Tibial artery (tissue), 4 donors: ENCODE data around the gene OR52I1.

ENCODE experiments used
- DNase-seq, 2 donors: peaks; one replicate each; pipeline ENCODE4 v3.0.0-alpha.2; 2019
- H3K27ac ChIP-seq, 2 donors: fragments of 200-600 bp; sonication (generic) in 1 of 2; 1 replicate in 1 of 2; 2 replicates in 1 of 2; pipeline ENCODE4 v1.5.1; 2018 to 2019; ENCODE audit warnings: mild to moderate bottlenecking in 1 of 2
- H3K27me3 ChIP-seq, 2 donors: fragments of 200-600 bp; sonication (generic) in 1 of 2; one replicate each; pipeline versions ENCODE4 v1.5.1 to v1.6.0; 2016 to 2019
- H3K36me3 ChIP-seq, 3 donors: fragments of 200-600 bp; sonication (generic) in 2 of 3; one replicate each; pipeline ENCODE4 v1.5.1; 2016 to 2019; ENCODE audit warnings: mild to moderate bottlenecking in 2 of 3
- H3K4me1 ChIP-seq, 4 donors: fragments of 200-600 bp; sonication (generic) in 2 of 4; 1 replicate in 3 of 4; 2 replicates in 1 of 4; pipeline ENCODE4 v1.5.1; 2016 to 2019
- H3K4me3 ChIP-seq, 2 donors: fragments of 200-600 bp; sonication (generic) in 1 of 2; 1 replicate in 1 of 2; 2 replicates in 1 of 2; pipeline ENCODE4 v1.5.1; 2018 to 2019; ENCODE audit warnings: mild to moderate bottlenecking in 2 of 2
- H3K9me3 ChIP-seq, 3 donors: fragments of 200-600 bp; sonication (generic) in 1 of 3; one replicate each; pipeline ENCODE4 v1.5.1; 2016 to 2019
- CTCF ChIP-seq, 2 experiments: fragments of 200-600 bp in 1 of 2; fragments of 450-650 bp in 1 of 2; IDR thresholded peaks; one replicate each; pipeline ENCODE4 v1.5.1; 2017 to 2019; ENCODE audit warnings: antibody characterized with exemption in 2 of 2, mild to moderate bottlenecking in 1 of 2, moderate library complexity in 1 of 2
- intact Hi-C: fragments of 100-400 bp; cut with DNase I; formaldehyde crosslinking; loops from one replicate; pipeline ENCODE4 v1.15.0; 2023; ENCODE audit warnings: low total_unique reads

The OR52I1 gene

GRCh38 chr11:4636962-4637661 lies 43.3 kb downstream of the OR52I1 start, which contains the start of gene OR51D1:
TSS of gene OR51D1 (plus strand) at chr11:4637477. CDS start at chr11:4639791, 2,314 bp downstream.
- Histone ChIP-seq H3K9me3 (no peaks in the 10 kb centered on the region), H3K4me1 (peaks cover 0 to 12% (median 5%) of the 10 kb centered on the region in 4 donors), H3K27me3 (no peaks in the 10 kb centered on the region), H3K36me3 (no peaks in the 10 kb centered on the region), H3K4me3 (peak within 1 kb of the TSS; percentile 40 to 52), H3K27ac (peak within 1 kb of the TSS; percentile 14 to 43)
- intact Hi-C loops, result loop anchor here (5.0 kb wide), 1 partner anchor 190 kb away; no protein-coding TSS in a partner anchor
- DNase-seq, result peak; percentile 66 to 79
- peak; percentile 87 to 92 for TF ChIP-seq CTCF (IDR thresholded peaks at IDR 0.05)

GRCh38 chr11:4637662-4638047 lies 43.8 kb downstream of the OR52I1 start:
- intact Hi-C loops, result loop anchor here (5.0 kb wide), 1 partner anchor 190 kb away; no protein-coding TSS in a partner anchor
- Histone ChIP-seq H3K36me3 (no peaks in the 10 kb centered on the region), H3K4me1 (peaks cover 0 to 17% (median 5%) of the 10 kb centered on the region in 4 donors), H3K27ac (peak overlapping the region in 1 of 2 donors; percentile 14), H3K4me3 (peak overlapping the region; percentile 40 to 52), H3K27me3 (no peaks in the 10 kb centered on the region), H3K9me3 (no peaks in the 10 kb centered on the region)
- DNase-seq, result no peak
- TF ChIP-seq CTCF (IDR thresholded peaks at IDR 0.05), result no peak

GRCh38 chr11:4639931-4640330 lies 46.1 kb downstream of the OR52I1 start:
- no peak for TF ChIP-seq CTCF (IDR thresholded peaks at IDR 0.05)
- no peak for DNase-seq
- H3K4me1 ChIP-seq, result peaks cover 0 to 31% (median 9%) of the 10 kb centered on the region in 4 donors
- intact Hi-C loops, result loop anchor here (5.0 kb wide), 1 partner anchor 187 kb away; no protein-coding TSS in a partner anchor
- no peaks in the 10 kb centered on the region for H3K27me3 ChIP-seq
- no peak overlapping the region for H3K27ac ChIP-seq
- H3K4me3 ChIP-seq, result no peak overlapping the region
- no peaks in the 10 kb centered on the region for H3K9me3 ChIP-seq
- no peaks in the 10 kb centered on the region for H3K36me3 ChIP-seq

GRCh38 chr11:4641501-4641900 lies 47.7 kb downstream of the OR52I1 start:
- no peak for DNase-seq
- no peaks in the 10 kb centered on the region for H3K27me3 ChIP-seq
- no peaks in the 10 kb centered on the region for H3K36me3 ChIP-seq
- H3K27ac ChIP-seq, result no peak overlapping the region
- intact Hi-C loops, result no loop called here
- H3K9me3 ChIP-seq, result no peaks in the 10 kb centered on the region
- peaks cover 0 to 46% (median 15%) of the 10 kb centered on the region in 4 donors for H3K4me1 ChIP-seq
- no peak for TF ChIP-seq CTCF (IDR thresholded peaks at IDR 0.05)
- no peak overlapping the region for H3K4me3 ChIP-seq

- no peak for DNase-seq
- Histone ChIP-seq H3K27ac (peak overlapping the region; percentile 15 to 60), H3K4me1 (peaks cover 0 to 49% (median 17%) of the 10 kb centered on the region in 4 donors), H3K27me3 (no peaks in the 10 kb centered on the region), H3K9me3 (no peaks in the 10 kb centered on the region), H3K36me3 (no peaks in the 10 kb centered on the region), H3K4me3 (no peak overlapping the region)
- intact Hi-C loops, result no loop called here
- TF ChIP-seq CTCF (IDR thresholded peaks at IDR 0.05), result no peak
Observed at GRCh38 chr11:4642043-4642442, 48.2 kb downstream of the OR52I1 start.
